NCI-H82 (cell line): ENCODE measurements around the gene EMP2.
"Not testable (repeated sequence)": the region's sequence is repeated elsewhere in the genome, so short reads cannot be mapped to it uniquely, and the experiment has no call there.

ENCODE experiments used
- DNase-seq: peaks from one replicate; lab custom pipeline; 2025; lab: John Stamatoyannopoulos, UW

Gene EMP2

GRCh38 chr16:10552281-10552680 is 28.1 kb downstream of the EMP2 start:
- DNase-seq, result no peak

- DNase-seq, result no peak
These were observed 28.5 kb downstream of the EMP2 start for GRCh38 chr16:10551881-10552280.

DNA sequence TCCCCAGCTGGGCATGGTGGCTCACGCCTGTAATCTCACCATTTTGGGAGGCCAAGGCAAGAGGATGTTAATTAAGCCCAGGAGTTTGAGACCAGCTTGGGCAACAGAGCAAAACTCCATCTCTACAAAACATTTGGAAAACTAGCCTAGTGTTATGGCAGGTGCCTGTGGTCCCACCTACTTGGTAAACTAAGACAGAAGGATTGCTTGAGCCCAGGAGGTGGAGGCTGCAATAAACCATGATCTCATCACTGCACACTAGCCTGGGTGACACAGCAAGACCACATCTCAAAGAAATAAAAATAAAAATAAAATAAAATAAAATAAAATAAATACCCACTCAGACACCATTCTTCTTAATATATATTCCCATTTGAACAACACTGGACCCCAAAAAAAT is 32.0 kb downstream of the EMP2 start:
- no peak for DNase-seq

DNA sequence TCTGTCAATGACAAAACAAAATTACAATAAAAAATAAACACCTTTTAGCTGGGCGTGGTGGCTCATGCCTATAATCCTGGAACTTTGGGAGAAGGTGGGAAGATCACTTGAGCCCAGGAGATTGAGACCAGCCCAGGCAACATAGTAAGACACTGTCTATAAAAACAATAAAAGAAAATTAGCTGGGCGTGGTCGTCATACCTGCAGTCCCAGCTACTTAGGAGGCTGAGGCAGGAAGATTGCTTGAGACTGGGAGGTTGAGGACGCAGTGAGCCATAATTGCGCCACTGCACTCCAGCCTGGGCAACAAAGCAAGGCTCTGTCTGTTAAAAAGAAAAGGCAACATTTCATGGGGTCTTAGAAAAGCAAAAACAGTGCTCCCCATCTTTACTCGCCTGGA is 32.7 kb downstream of the EMP2 start:
- no peak for DNase-seq

DNA sequence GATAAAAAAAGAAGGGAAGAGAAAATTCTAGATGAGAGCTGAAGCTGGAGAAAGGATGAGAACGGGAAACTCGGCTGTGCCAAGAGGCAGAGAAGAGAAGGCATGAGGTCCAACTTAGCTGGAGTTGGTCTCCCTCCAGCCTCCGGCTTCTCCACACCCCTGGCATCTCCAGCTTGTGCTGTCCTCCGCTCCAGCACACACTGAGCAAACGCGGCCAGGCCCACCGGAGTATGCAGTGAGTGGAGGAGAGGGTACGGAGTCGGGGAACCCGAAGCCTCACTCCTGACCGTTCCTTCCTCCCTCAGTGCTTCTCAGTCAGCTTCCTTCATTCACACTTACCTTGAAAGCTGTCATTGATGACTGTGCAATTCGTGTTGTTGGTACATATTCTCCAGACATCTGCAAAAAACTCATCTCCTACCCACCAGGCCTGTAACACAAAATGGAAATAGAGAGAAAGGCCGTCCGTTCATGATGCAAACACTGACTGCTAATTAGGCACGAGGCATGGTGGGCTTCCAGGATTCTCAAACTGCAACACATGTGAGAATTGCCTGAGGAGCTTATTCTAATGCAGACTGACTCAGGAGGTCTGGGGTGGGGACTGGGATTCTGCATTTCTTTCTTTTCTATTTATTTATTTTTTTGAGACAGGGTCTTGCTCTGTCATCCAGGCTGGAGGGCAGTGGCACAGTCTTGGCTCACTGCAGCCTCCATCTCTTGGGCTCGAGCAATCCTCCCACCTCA is 37.0 kb downstream of the EMP2 start:
- DNase-seq, result no peak

GRCh38 chr16:10541366-10541765 is 39.0 kb downstream of the EMP2 start:
- DNase-seq, result peak; percentile 65

DNA sequence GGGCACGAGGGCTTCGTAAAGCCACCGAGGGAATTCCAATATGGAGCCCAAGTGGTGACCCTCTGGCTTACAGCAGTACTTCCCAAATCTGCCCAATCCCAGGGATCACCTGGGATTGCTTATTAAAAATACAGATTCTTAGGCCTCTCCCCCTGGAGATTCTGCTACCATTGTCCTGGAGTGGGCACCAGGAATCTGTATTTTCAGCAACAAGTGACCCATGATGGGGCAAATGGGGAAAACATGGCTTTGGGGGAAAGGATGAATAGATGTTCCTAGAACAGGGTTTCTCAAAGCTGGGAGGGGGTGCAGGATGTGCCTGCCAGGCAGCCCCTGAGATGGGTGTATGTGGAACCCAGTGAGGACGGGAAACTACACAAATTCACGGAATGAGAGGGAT is 40.6 kb downstream of the EMP2 start:
- no peak for DNase-seq

DNA sequence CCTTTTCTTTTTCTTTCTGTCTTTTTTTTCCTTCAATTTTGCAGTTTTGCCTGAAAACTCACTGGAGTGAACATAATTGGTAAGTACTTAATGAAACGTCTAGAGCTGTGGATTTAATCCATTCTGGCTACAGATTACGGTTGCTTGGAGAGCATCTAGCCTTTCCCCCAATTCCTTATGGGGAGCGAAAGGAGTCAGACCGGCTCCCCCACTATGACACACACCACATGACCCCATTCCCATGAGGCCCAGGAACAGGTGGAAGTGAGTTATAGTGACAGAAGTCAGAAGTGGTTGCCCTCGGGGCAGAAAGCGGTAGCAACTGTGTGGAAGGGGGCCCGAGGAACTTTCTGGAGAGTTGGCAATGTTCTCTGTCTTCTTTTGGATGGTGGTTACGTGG is 41.2 kb downstream of the EMP2 start:
- no peak for DNase-seq

GRCh38 chr16:10538583-10538982 is 41.8 kb downstream of the EMP2 start:
- no peak for DNase-seq

GRCh38 chr16:10537946-10538345 is 42.5 kb downstream of the EMP2 start:
- no peak for DNase-seq

- no peak for DNase-seq
These were observed 43.5 kb downstream of the EMP2 start for GRCh38 chr16:10536814-10537389.

DNA sequence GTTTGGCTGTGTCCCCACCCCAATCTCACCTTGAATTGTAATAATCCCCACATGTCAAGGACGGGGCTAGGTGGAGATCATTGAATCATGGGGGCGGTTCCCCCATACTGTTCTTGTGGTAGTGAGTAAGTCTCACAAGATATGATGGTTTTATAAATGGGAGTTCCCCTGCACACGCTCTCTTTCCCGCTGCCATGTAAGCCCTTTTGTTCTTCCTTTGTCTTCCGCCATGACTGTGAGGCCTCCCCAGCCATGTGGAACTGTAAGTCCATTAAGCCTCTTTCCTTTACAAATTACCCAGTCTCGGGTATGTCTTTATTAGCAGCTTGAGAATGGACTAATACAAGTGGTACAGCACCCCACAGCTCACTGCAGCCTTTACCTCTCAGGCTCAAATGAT is 44.1 kb downstream of the EMP2 start:
- DNase-seq, result not testable (repeated sequence)

- DNase-seq, result no peak
These were observed 44.9 kb downstream of the EMP2 start for GRCh38 chr16:10535461-10535860.

DNA sequence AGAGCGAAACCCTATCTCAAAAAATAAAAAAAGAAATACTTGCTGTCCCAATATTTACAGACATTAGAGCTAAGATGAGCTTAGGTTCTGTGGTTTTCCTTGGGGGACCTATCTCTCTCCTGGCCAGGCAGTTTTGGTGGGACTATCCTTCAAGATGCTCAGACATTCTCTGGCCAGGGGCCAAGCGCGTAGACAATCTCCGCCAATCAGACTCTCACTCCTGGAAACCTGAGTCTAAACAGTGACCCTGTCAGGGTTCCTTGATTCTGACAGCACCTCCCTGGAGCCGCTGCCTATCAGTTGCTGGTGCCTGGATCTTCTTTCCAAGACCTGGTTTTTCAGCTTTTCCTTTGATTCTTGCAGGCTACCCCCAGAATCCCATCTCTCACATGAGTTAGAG is 45.6 kb downstream of the EMP2 start:
- no peak for DNase-seq

DNA sequence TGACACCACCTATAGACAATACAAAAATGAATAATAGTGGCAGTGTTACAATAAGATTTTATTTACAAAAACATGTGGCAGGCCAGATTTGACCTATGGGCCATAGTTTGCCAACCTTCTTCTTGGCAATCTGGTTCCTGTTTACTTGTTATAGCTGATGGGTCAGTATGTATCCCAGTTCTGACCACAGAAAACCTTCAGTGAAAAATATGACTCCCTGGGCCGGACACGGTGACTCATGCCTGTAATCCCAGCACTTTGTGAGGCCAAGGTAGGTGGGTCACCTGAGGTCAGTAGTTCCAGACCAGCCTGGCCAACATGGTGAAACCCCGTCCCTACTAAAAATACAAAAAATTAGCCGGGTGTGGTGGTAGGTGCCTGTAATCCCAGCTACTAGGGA is 46.8 kb downstream of the EMP2 start:
- not testable (repeated sequence) for DNase-seq

- DNase-seq, result no peak
These were observed 48.8 kb downstream of the EMP2 start for GRCh38 chr16:10531582-10531981.

- no peak for DNase-seq
These were observed 49.7 kb downstream of the EMP2 start for GRCh38 chr16:10530685-10531084.

DNA sequence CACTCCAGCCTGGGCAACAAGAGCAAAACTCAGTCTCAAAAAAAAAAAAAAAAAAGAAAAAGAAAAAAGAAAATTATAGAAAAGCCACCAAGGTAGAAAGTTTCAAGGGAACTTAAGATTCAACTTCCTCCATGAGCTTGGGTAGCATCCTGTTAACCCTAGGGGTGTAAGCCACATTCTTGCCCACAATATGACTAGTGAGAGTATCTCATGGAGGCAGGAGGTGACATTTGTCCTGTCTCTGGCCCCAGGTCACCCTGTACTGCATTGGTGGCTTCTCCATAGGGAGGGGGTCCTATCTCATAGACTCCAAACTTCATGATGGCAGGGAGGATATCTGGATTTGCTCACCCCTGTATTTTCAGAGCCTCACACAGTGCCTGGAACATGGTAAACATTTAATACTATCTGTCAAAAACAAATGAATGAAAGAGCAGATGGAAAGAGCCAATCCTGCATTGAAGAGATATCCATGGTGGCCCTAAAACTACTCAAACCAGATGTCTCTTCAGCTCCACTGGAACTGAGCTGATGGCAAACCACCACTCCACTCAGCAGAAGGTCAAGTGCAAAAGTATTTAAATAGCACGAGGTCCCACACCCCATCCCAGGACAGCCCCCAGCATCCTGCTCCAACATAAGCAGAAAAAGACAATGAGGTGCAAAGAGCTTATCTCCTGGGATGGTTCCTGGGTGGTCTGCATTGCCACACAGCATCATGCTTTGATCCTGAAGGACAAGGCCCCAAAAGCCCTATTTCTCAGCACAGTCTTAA is 50.3 kb downstream of the EMP2 start:
- no peak for DNase-seq

DNA sequence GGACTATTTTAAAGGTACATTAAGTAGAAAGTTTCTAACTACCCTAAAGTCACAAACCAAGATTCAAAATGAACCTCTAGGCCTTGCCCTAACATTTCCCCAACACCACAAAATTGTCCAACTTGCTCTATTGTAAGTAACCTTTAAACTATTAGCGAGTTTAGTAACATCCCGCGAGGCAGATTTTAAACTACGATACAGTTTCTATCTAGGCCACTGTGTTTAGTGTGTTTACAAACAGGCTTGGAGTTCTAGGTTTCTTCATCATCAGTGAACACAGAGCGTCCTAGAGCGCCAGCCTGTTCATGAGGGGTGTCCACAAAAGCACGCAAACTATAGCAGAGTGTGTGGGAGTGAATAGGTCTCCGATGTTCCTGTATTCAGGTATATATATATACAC is 51.8 kb downstream of the EMP2 start:
- DNase-seq, result no peak

DNA sequence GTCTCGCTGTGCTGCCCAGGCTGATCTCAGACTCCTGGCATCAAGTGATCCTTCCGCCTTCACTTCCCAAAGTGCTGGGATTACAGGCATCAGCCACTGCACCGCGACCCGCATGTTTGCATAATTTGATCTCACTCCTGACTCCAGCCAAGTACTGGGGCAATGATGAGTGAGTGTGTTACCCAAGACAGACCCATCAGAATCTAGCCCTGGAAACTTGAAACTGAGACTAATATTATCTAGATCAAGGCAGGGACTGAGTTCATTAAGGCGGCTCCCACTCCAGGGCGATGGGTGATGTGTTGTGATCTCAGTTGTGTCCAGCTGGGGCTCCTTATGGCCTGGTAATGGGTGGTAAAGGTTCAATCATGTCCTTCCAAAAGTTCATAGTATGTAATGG is 53.4 kb downstream of the EMP2 start:
- DNase-seq, result no peak

GRCh38 chr16:10525214-10525825 is 55.1 kb downstream of the EMP2 start:
- no peak for DNase-seq

DNA sequence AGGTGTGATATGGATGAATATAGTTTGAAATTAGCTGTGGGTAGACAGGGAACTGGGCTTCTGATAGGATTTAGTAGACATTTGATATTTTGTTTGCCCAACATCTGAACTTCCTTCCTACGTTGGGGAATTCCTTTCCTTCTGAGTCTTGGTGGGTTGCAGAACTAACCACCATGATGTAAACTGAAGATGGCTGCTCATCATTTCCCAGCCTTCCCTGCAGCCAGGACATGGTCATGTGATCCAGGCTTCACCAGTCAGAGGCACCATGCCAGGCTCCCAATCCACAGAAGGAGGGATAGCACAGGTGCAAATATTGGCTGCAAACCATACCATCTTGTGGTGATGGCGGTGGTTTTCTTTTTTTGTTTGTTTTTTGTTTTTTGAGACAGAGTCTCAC is 57.4 kb downstream of the EMP2 start:
- no peak for DNase-seq
